GM23338 (cell line): ENCODE data around the gene TF. TPM values are rescaled to one million over a fixed set of nuclear protein-coding genes. Genes with fewer than 3 reads are reported as not detected.

ENCODE experiments used
- ATAC-seq: fragments of 200-7000 bp; cut with Tn5 transposase; 3 replicates; pipeline ENCODE4 v1.9.1; 2020
- DNase-seq: peaks from one replicate; pipeline ENCODE4 v3.0.0-alpha.2; 2015; ENCODE audit warnings: low spot score
- H2AFZ ChIP-seq: fragments of 200-600 bp; sonication (generic); 2 replicates; pipeline ENCODE4 v1.8.0; 2016; ENCODE audit warnings: antibody characterized with exemption, mild to moderate bottlenecking, moderate library complexity
- H3F3A ChIP-seq: fragments of 200-600 bp; sonication (generic); replicated peaks from 2 replicates; pipeline ENCODE4 v1.8.0; 2017; ENCODE audit warnings: antibody characterized with exemption, mixed run types, low read depth
- H3K27ac ChIP-seq: fragments of 200-600 bp; sonication (generic); 2 replicates; pipeline ENCODE4 v1.6.1; 2016; ENCODE audit warnings: low read depth
- H3K27me3 ChIP-seq: fragments of 200-600 bp; sonication (generic); 2 replicates; pipeline ENCODE4 v1.8.0; 2016; ENCODE audit warnings: mild to moderate bottlenecking, mixed run types, moderate library complexity; ENCODE audit not compliant: insufficient read depth
- H3K36me3 ChIP-seq: fragments of 200-600 bp; sonication (generic); 2 replicates; pipeline ENCODE4 v1.8.0; 2016; ENCODE audit warnings: mild to moderate bottlenecking; ENCODE audit not compliant: insufficient read depth
- H3K4me1 ChIP-seq: fragments of 200-600 bp; sonication (generic); 2 replicates; pipeline ENCODE4 v1.8.0; 2016; ENCODE audit warnings: mild to moderate bottlenecking, moderate library complexity; ENCODE audit not compliant: insufficient read depth
- H3K4me2 ChIP-seq: fragments of 200-600 bp; sonication (generic); 2 replicates; pipeline ENCODE4 v1.7.1; 2017; ENCODE audit warnings: mixed run types
- H3K4me3 ChIP-seq: fragments of 200-600 bp; sonication (generic); 2 replicates; pipeline ENCODE4 v1.6.1; 2016; ENCODE audit warnings: mixed run types
- H3K79me2 ChIP-seq: fragments of 200-600 bp; sonication (generic); replicated peaks from 2 replicates; pipeline ENCODE4 v1.8.0; 2017; ENCODE audit warnings: mild to moderate bottlenecking; ENCODE audit not compliant: insufficient read depth
- H3K9me2 ChIP-seq: fragments of 200-600 bp; sonication (generic); 2 replicates; pipeline ENCODE4 v1.8.0; 2017; ENCODE audit not compliant: insufficient read depth
- H4K20me1 ChIP-seq: fragments of 200-600 bp; sonication (generic); replicated peaks from 2 replicates; pipeline ENCODE4 v1.8.0; 2017; ENCODE audit warnings: mild to moderate bottlenecking; ENCODE audit not compliant: insufficient read depth
- H3K27ac Mint-ChIP-seq: 2 replicates; pipeline ENCODE4 v1.8.0; 2020; ENCODE audit warnings: inconsistent platforms, mild to moderate bottlenecking, moderate library complexity, mixed read lengths
- H3K27me3 Mint-ChIP-seq: 3 replicates; pipeline ENCODE4 v1.8.0; 2022; ENCODE audit warnings: low read depth, mild to moderate bottlenecking, moderate library complexity, mixed read lengths, inconsistent platforms; ENCODE audit not compliant: insufficient read depth, poor library complexity
- H3K36me3 Mint-ChIP-seq: 3 replicates; pipeline ENCODE4 v1.8.0; 2021; ENCODE audit warnings: low read depth, mild to moderate bottlenecking, inconsistent platforms, moderate library complexity, mixed read lengths
- H3K4me1 Mint-ChIP-seq: 3 replicates; pipeline ENCODE4 v1.8.0; 2020; ENCODE audit warnings: mild to moderate bottlenecking, inconsistent platforms, mixed read lengths
- H3K4me3 Mint-ChIP-seq: 3 replicates; pipeline ENCODE4 v1.8.0; 2021; ENCODE audit warnings: moderate library complexity, mild to moderate bottlenecking, inconsistent platforms, mixed read lengths
- H3K9me3 Mint-ChIP-seq: 3 replicates; pipeline ENCODE4 v1.8.0; 2020; ENCODE audit warnings: moderate library complexity, mild to moderate bottlenecking, inconsistent platforms, mixed read lengths
- CREB1 ChIP-seq: fragments of 250-450 bp; sonication (Bioruptor Pico); IDR thresholded peaks from 2 replicates; pipeline ENCODE4 v1.5.0; 2020; ENCODE audit warnings: low read depth, mild to moderate bottlenecking, moderate library complexity
- ETS1 ChIP-seq: IDR thresholded peaks from 2 replicates; pipeline ENCODE4 v1.6.1; 2016; ENCODE audit warnings: antibody characterized with exemption
- EZH2 ChIP-seq: fragments of 200-600 bp; sonication (generic); IDR thresholded peaks from one replicate; pipeline ENCODE4 v1.8.0; 2017; ENCODE audit warnings: antibody characterized with exemption, mild to moderate bottlenecking, low read depth; ENCODE audit not compliant: unreplicated experiment
- EZH2phosphoT487 ChIP-seq: fragments of 200-600 bp; sonication (generic); IDR thresholded peaks from one replicate; pipeline ENCODE4 v1.8.1; 2018; ENCODE audit warnings: antibody characterized with exemption; ENCODE audit not compliant: unreplicated experiment
- JUNB ChIP-seq: IDR thresholded peaks from one replicate; pipeline ENCODE4 v1.6.1; 2016; ENCODE audit warnings: antibody characterized with exemption; ENCODE audit not compliant: unreplicated experiment
- NANOG ChIP-seq: IDR thresholded peaks from 2 replicates; pipeline ENCODE4 v1.6.1; 2016; ENCODE audit warnings: antibody characterized with exemption, borderline replicate concordance
- REST ChIP-seq: IDR thresholded peaks from one replicate; pipeline ENCODE4 v1.6.1; 2018; ENCODE audit warnings: antibody characterized with exemption; ENCODE audit not compliant: unreplicated experiment
- STAT1 ChIP-seq: IDR thresholded peaks from one replicate; pipeline ENCODE4 v1.6.1; 2016; ENCODE audit warnings: antibody characterized with exemption; ENCODE audit not compliant: unreplicated experiment
- ZNF114 ChIP-seq: fragments of 250-450 bp; sonication (Bioruptor Pico); IDR thresholded peaks from 2 replicates; pipeline ENCODE4 v1.5.0; 2020; ENCODE audit warnings: mild to moderate bottlenecking, moderate library complexity
- ZNF331 ChIP-seq: fragments of 250-450 bp; sonication (Bioruptor Pico); IDR thresholded peaks from 2 replicates; pipeline ENCODE4 v1.5.0; 2020; ENCODE audit warnings: low read depth, mild to moderate bottlenecking, moderate library complexity
- polyA plus RNA-seq: library from polyadenylated mRNA; unstranded; fragments of >200 nt; fragmentation: Nextera tagmentation; extraction: Ambion mirVana; gene quantifications from 2 replicates; pipeline ENCODE4 v1.2.1, GENCODE V29; 2016
- total RNA-seq: library from RNA; depleted of rRNA; stranded (reverse); fragments of >200 nt; shearing (Covaris generic); gene quantifications from 2 replicates; pipeline ENCODE4 v1.2.3, GENCODE V29; 2014
- TF ChIP-seq, protein P1 (sequence below), 2 experiments: fragments of 200-600 bp in 1 of 2; sonication (generic) in 1 of 2; conservative IDR thresholded peaks; 2 replicates each; pipeline versions ENCODE4 v1.5.1 to v1.6.1; 2016 to 2017; ENCODE audit warnings: antibody characterized with exemption in 2 of 2, low read depth in 2 of 2, mild to moderate bottlenecking in 2 of 2, moderate library complexity in 1 of 2

The TF gene
- total and polyA plus RNA-seq, 2 experiments from 2014 or later = 0.03 to 0.76 TPM

GRCh38 chr3:133722935-133723334 lies 23.3 kb upstream of the TF start:
- Histone ChIP-seq H3K9me2 (no peaks in the 10 kb centered on the region; the same call in 1 of the 2 replicates), H3K79me2 (no peaks in the 10 kb centered on the region), H3K4me1 (no peaks in the 10 kb centered on the region), H2AFZ (no peak overlapping the region), H4K20me1 (no peaks in the 10 kb centered on the region), H3K27ac (no peak overlapping the region), H3K36me3 (no peaks in the 10 kb centered on the region), H3K4me3 (no peak overlapping the region), H3K27me3 (no peaks in the 10 kb centered on the region), H3F3A (no peaks in the 10 kb centered on the region), H3K4me2 (no peak overlapping the region)
- no peak overlapping the region for H3K27ac Mint-ChIP-seq
- TF ChIP-seq STAT1 (no peak), JUNB (no peak), ZNF331 (CRISPR knock-in tag) (no peak), ZNF114 (CRISPR knock-in tag) (no peak), NANOG (no peak), ETS1 (no peak), REST (no peak), EZH2 (no peak)
- TF ChIP-seq, protein P1, sequence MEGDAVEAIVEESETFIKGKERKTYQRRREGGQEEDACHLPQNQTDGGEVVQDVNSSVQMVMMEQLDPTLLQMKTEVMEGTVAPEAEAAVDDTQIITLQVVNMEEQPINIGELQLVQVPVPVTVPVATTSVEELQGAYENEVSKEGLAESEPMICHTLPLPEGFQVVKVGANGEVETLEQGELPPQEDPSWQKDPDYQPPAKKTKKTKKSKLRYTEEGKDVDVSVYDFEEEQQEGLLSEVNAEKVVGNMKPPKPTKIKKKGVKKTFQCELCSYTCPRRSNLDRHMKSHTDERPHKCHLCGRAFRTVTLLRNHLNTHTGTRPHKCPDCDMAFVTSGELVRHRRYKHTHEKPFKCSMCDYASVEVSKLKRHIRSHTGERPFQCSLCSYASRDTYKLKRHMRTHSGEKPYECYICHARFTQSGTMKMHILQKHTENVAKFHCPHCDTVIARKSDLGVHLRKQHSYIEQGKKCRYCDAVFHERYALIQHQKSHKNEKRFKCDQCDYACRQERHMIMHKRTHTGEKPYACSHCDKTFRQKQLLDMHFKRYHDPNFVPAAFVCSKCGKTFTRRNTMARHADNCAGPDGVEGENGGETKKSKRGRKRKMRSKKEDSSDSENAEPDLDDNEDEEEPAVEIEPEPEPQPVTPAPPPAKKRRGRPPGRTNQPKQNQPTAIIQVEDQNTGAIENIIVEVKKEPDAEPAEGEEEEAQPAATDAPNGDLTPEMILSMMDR (conservative IDR thresholded peaks at IDR 0.05; ENCODE audit: low read depth in 2 of 2) = no peak
- H3K4me1 Mint-ChIP-seq = no peaks in the 10 kb centered on the region
- no peak overlapping the region for H3K4me3 Mint-ChIP-seq
- H3K36me3 Mint-ChIP-seq = peaks cover 3% of the 10 kb centered on the region; the same call in 1 of the 3 replicates
- no peak for DNase-seq
- H3K9me3 Mint-ChIP-seq = peaks cover 41% of the 10 kb centered on the region
- ATAC-seq = no peak
- H3K27me3 Mint-ChIP-seq = peaks cover 3% of the 10 kb centered on the region

GRCh38 chr3:133730993-133731392 lies 15.2 kb upstream of the TF start:
- peaks cover 15% of the 10 kb centered on the region for H3K27me3 Mint-ChIP-seq
- H3K4me3 Mint-ChIP-seq = no peak overlapping the region
- no peaks in the 10 kb centered on the region for H3F3A ChIP-seq
- H3K36me3 ChIP-seq = no peaks in the 10 kb centered on the region
- DNase-seq (no peak), ATAC-seq (no peak)
- H3K9me2 ChIP-seq = no peaks in the 10 kb centered on the region
- H3K4me2 ChIP-seq = no peak overlapping the region
- no peaks in the 10 kb centered on the region for H3K4me1 Mint-ChIP-seq
- no peak overlapping the region for H3K27ac Mint-ChIP-seq
- H3K27me3 ChIP-seq = no peaks in the 10 kb centered on the region
- H2AFZ ChIP-seq = no peak overlapping the region
- no peaks in the 10 kb centered on the region for H3K79me2 ChIP-seq
- H3K27ac ChIP-seq = no peak overlapping the region
- H3K4me3 ChIP-seq = no peak overlapping the region
- H4K20me1 ChIP-seq = no peaks in the 10 kb centered on the region
- H3K9me3 Mint-ChIP-seq = peaks cover 60% of the 10 kb centered on the region
- H3K4me1 ChIP-seq = no peaks in the 10 kb centered on the region
- peaks cover 7% of the 10 kb centered on the region for H3K36me3 Mint-ChIP-seq
- no peak for TF ChIP-seq STAT1
- TF ChIP-seq JUNB = no peak
- TF ChIP-seq CREB1 = no peak
- TF ChIP-seq EZH2phosphoT487 = no peak
- no peak for TF ChIP-seq ETS1
- no peak for TF ChIP-seq REST
